ENCODE measurements around the gene METTL1.

The METTL1 gene

GRCh38 chr12:57813971-57814772, 42.3 kb upstream of the METTL1 start:
- no peak overlapping the region for H3K4me3 ChIP-seq (ENCODE audit: low read depth, low read length)
- TF ChIP-seq CTCF (IDR thresholded peaks at IDR 0.05; ENCODE audit: low read depth, low read length) = no peak

- H3K4me3 ChIP-seq (ENCODE audit: low read depth, low read length) = no peak overlapping the region
- TF ChIP-seq CTCF (IDR thresholded peaks at IDR 0.05; ENCODE audit: low read depth, low read length) = no peak
These were observed 41.4 kb upstream of the METTL1 start for GRCh38 chr12:57813111-57813970.

- no peak for TF ChIP-seq CTCF (IDR thresholded peaks at IDR 0.05; ENCODE audit: low read depth, low read length)
- no peak overlapping the region for H3K4me3 ChIP-seq (ENCODE audit: low read depth, low read length)
These were observed 39.3 kb upstream of the METTL1 start for GRCh38 chr12:57811028-57811755.

- no peak for TF ChIP-seq CTCF (IDR thresholded peaks at IDR 0.05; ENCODE audit: low read depth, low read length)
- no peak overlapping the region for H3K4me3 ChIP-seq (ENCODE audit: low read depth, low read length)
These were observed 38.5 kb upstream of the METTL1 start for GRCh38 chr12:57810450-57810849.

GRCh38 chr12:57809425-57809824, 37.5 kb upstream of the METTL1 start:
- H3K4me3 ChIP-seq (ENCODE audit: low read depth, low read length) = no peak overlapping the region
- TF ChIP-seq CTCF (IDR thresholded peaks at IDR 0.05; ENCODE audit: low read depth, low read length) = no peak

GRCh38 chr12:57808351-57808750, 36.4 kb upstream of the METTL1 start:
- TF ChIP-seq CTCF (IDR thresholded peaks at IDR 0.05; ENCODE audit: low read depth, low read length) = no peak

More at GRCh38 chr12:57808351-57808750, 36.4 kb upstream of the METTL1 start:
- H3K4me3 ChIP-seq (ENCODE audit: low read depth, low read length) = no peak overlapping the region

All from WI38 (cell line).